TTC549 (cell line): ENCODE data around the gene RUNDC3A.

Experiments used
- FAIRE-seq: peaks from 2 replicates; lab custom pipeline; 2012; peaks lifted over from hg19 to GRCh38; lab: Jason Lieb, UNC

Gene RUNDC3A

DNA sequence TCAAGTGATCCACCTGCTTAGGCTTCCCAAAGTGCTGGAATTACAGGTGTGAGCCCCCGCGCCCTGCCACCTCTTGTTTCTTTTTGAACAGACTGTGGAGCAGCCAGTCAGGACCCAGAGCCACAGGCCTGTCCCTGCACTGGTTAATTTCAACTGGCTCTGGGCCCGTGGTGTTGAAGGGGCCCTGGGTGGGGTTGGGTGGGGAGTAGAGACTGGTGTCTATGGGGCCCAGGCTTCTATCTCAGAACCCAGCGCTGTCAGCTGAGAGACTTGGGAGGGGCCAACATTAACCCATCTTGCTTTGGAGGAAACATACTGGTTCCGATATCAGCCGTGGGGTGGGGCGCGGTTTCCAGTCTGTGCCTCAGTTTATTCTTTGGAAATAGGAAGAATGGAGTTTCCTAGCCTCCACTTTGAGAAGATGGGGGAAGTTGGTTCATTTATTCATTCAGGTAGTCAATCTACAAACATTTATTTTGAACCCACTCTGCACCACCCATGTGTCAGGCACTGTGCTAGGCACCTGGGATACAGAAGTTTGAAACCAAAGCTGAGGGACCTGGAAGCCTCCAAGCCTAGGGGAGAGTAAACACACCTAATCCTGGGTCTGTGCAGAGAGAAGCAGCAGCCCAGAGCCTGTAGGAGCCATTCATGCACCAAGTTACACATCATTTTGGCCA is 24.9 kb upstream of the RUNDC3A start:
- FAIRE-seq: no peak

DNA sequence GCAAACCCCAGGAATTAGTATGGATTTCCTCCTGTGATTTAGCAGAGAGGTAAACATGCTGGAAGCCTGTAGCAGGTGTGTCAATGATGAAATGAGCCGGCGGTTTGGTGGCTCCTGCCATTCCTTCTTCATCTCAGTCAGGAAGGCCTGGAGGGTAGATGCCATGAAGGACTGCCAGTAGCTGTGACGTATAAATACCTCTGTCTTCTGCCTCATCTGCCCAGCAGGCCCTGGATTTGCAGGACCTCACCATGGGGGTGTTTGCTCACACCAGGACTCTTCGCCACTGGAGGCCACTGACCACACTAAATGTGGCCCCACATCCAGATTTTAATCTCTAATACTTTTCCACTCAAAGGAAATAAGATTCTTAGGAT is 24.4 kb upstream of the RUNDC3A start:
- no peak for FAIRE-seq

DNA sequence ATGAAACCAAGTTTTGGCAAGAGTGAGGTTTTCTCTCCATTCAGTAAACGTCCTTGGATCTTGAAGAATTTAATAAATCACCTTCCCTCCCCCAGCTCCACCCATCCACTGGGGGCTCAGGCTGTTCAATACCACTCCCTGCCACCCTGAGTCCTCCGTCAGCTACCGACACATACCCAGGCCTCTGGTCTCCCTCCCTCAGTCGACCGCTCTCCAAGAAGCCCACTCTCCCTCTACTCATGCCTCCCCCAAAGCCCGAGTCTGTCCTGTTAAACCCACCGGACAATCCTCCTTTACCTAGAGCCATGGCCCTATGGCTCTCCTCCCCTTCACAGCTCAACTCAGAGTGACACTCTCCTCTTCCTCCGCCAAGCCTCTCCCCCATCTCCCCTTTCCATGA is 20.8 kb upstream of the RUNDC3A start:
- FAIRE-seq: no peak

GRCh38 chr17:44293509-44294226 is 14.7 kb upstream of the RUNDC3A start:
- no peak for FAIRE-seq

DNA sequence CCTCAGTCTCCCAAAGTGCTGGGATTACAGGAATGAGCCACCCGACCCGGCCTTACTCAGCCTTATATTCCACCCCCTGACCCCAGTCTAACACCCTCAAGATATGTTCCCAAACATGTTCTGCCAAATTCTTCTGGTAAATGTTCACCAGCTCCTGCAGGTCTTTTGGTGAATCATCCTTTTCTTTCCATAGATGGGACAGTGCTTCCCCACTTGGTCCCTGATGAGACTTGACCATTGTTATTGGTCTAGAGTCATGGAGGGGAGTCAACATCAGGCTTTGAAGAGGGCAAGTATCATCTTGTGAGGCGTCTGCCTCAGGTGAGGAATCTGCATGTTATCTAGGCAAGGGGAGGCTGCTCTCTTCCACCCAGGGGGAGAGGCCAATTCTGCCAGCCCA is 10.4 kb upstream of the RUNDC3A start:
- no peak for FAIRE-seq

- FAIRE-seq: no peak
Observed at GRCh38 chr17:44304651-44305050, 3.8 kb upstream of the RUNDC3A start.

- no peak for FAIRE-seq
Observed at GRCh38 chr17:44307387-44308186, 814 bp upstream of the RUNDC3A start.

GRCh38 chr17:44308865-44309264 is 464 bp downstream of the RUNDC3A start:
- FAIRE-seq: no peak

DNA sequence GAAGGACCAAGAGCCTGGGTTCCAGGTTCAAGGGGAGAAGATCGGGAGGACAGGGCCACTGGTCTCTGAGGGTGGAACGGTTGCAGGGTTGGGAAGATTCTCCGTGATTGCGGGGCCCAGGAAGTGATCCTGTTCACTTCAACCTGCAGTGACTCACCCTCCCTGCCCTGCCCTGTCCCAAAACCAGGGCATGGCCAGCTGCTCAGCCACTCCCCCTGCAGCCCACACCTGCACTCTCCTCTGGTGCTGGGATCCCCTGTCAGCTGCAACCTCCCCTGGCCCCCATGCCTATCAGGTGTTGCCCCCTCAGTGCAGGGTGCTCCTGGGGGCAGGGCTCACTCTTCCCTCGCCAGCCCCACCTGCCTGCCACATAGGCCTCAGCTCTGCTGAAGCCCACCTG is 1.1 kb downstream of the RUNDC3A start:
- FAIRE-seq: no peak

DNA sequence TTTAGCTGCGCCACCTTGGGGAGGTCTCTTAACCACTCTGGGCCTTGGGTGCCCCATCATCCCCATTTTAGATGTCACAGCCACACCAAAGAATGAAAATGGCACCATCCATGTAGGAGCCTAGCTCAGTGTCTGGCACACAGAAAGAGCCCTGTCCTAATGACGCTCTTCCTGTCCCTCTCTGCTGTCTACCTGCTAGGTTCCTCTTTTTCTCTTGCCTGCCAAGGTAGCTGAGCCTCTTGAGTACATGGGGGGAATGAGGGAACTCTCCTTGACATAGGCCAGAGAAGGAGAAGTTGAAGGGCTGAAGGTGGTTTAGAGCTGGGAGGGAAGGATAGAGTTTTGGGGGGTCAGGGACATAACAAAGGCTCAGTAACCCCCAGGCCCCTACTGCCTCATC is 1.8 kb downstream of the RUNDC3A start:
- FAIRE-seq: no peak

DNA sequence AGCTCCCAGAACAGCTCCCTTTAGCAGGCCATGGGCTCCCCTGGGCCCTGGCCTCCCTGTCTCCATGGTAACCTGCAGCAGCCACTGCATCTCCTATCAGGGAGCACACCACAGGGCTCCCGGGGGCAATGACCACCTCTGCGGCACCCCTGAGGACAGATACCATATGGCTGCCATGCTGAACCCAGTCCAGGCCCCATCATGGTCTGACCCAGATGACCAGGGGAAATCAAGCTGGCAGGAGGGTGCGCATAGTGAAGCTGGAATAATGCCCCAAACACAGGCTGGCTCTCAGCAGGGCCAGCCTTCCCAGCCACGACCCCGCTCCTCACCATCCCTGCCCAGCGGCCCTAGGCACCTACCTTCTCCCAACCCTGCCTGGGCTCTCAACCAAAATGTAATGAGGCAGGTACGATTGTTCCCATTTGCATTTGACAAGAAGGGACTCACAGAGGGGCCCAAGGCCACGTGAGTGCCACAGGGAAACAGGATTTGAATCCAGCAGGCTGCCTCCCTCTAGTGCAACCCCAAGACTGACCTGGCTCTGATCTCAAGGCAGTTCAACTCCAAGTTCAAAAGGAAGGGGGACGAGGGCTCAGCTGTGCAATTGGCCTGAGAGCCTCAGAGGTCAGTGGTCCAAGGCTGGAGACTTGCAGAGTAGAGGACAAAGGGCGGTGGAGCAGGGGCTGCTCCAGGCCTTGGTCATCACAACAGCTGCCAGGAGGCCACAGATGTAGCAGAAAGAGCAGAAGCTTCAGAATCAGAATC is 2.4 kb downstream of the RUNDC3A start:
- FAIRE-seq: no peak

- FAIRE-seq: no peak
Observed at GRCh38 chr17:44311562-44312181, 3.3 kb downstream of the RUNDC3A start.

DNA sequence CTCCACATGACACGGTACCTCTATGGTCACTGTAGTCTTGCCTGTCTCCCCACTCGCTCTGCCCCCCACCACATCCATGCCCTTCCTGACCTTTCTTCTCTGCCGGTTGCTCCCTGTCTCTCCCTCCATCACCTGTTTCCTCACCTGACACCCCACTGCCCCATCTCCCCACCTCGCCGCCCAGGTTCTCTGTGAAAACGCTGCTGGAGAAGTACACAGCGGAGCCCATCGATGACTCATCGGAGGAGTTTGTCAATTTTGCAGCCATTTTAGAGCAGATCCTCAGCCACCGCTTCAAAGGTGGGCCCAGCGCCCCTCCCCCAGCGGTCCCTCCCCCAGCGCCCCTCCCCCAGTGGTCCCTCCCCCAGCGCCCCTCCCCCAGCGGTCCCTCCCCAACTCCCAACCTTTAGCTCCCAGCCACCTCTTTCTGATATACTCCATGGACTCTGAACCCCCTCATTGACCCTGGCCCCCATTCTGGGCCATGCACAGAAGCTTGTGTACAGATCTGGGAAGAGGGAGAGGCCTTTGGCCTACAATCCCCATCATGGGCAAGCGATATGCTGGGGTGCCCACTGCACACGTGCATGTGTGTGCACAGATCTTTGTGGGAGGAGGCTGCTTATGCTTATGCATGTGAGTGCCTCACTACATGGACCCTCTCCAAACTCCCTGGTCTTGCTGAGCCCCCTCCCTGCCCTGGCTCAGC is 4.1 kb downstream of the RUNDC3A start:
- FAIRE-seq: no peak

GRCh38 chr17:44314031-44314430 is 5.6 kb downstream of the RUNDC3A start:
- no peak for FAIRE-seq

DNA sequence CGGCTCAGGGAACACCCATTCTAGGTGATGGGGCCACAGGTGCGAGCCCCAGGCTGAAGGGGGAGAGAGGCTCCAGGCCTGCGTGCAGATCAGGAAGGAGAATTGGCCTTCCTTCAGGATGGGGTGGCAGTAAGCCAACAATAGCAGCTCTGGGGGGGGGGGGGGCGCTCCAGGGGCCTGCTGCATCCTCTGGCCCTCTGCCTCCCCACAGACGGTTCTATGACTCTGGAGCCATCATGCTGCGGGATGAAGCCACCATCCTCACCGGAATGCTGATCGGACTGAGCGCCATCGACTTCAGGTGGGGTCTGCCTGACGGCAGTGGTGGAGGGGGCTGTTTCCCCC is 6.1 kb downstream of the RUNDC3A start:
- no peak for FAIRE-seq

- no peak for FAIRE-seq
Observed at GRCh38 chr17:44314869-44315661, 6.7 kb downstream of the RUNDC3A start.

- FAIRE-seq: no peak
Observed at GRCh38 chr17:44315760-44316731, 7.6 kb downstream of the RUNDC3A start.

- no peak for FAIRE-seq
Observed at GRCh38 chr17:44317545-44317944, 9.1 kb downstream of the RUNDC3A start.

- no peak for FAIRE-seq
Observed at GRCh38 chr17:44318077-44318892, 9.9 kb downstream of the RUNDC3A start.
